ENCODE measurements around the gene IFNL2. TPM values are rescaled to one million over a fixed set of nuclear protein-coding genes. Genes with fewer than 3 reads are reported as not detected.
A peak's percentile ranks its signal among the peaks of the same experiment; 100 is the strongest.

Gene IFNL2
- total RNA-seq, 1 experiment from 2014 or later = 0.33 TPM

DNA sequence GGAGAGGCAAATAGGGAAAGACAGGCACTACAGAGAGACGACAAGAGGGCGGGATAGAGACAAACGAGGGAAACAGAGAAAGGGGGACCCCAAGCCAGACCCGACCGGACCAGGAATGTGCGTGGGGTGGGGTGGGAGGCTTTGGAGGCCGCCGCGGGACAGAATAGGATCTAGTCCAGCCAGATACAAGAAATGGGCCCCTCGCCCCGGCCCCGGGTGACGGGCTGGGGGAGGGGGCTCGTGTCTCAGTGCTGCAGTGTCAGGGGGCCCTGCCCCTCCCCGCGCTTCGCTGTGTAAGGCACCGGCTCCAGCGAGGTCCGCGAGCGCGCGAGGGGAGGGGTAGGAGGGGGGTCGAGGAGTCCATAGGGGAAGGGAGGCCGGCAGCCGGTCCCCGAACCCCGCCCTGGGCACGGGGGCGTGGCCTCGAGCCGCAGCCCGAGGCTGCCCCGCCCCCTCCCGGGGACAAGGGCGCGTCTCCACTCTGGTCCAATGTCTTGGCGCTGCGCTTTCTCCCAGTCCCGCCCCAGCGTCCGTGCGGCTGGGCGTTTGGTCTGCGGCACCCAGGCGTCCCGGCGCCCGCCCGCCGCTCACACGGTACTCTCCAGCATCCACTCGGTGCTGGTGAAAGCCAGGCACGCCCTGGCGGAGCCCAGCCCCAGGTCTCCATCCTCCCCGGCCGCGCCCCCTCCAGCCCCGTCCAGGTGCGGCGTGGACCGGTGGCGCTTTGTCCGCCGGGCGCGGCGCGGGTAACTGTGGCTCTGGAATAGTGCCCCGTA is 39.0 kb downstream of the IFNL2 start:
- Histone ChIP-seq H3K36me3 (ENCODE audit: control insufficient read depth, insufficient read depth, low read length) (no peaks in the 10 kb centered on the region), H3K4me1 (ENCODE audit: control insufficient read depth, insufficient read depth, low read length) (peaks cover 9% of the 10 kb centered on the region; the same call in 1 of the 2 replicates), H3K27me3 (ENCODE audit: control insufficient read depth, insufficient read depth, low read length) (peaks cover 9% of the 10 kb centered on the region; the same call in 1 of the 2 replicates), H3K4me3 (ENCODE audit: low read depth in 2 of 2, low read length in 2 of 2) (no peak overlapping the region), H3K27ac (ENCODE audit: low read length) (no peak overlapping the region), H3K9me3 (ENCODE audit: control insufficient read depth, insufficient read depth, low read depth, low read length) (no peaks in the 10 kb centered on the region)
- no peak for TF ChIP-seq TCF7L2 (IDR thresholded peaks at IDR 0.05; ENCODE audit: low read depth, low read length)
- TF ChIP-seq REST (IDR thresholded peaks at IDR 0.05; ENCODE audit: insufficient read depth in 1 of 2, low read depth in 2 of 2, low read length in 1 of 2) = no peak
- no peak for TF ChIP-seq POLR2AphosphoS5 (IDR thresholded peaks at IDR 0.05; ENCODE audit: low read depth, low read length)
- TF ChIP-seq SIN3A (IDR thresholded peaks at IDR 0.05; ENCODE audit: borderline replicate concordance, insufficient read depth, low read depth, low read length) = no peak
- TF ChIP-seq CTCF (IDR thresholded peaks at IDR 0.05) = no peak
- peak; percentile 2; the same call in 1 of the 2 replicates for ATAC-seq
- in situ Hi-C loops (cut with HindIII; ENCODE audit: low pct_unique_long_range_greater_than_20kb, low sequenced_read_pairs) (no loop called here), intact Hi-C loops (cut with micrococcal nuclease; ENCODE audit: unreplicated experiment) (no loop called here)
- ChIA-PET POLR2A (interaction anchor here (0.6 kb wide), 1 partner anchor 232 kb away, joined by 7 read pairs; no protein-coding TSS in a partner anchor), CTCF (interaction anchor here (1.6 to 4.2 kb wide), 2 partner anchors 20 to 91 kb away, joined by 4 to 27 read pairs; no protein-coding TSS in a partner anchor)
- no peak for DNase-seq (ENCODE audit: low read depth, low spot score)
- BruUV-seq (replicated peaks) = no TSS peak

GRCh38 chr19:39307822-39308530 is 39.8 kb downstream of the IFNL2 start:
- ATAC-seq (no peak), DNase-seq (ENCODE audit: low read depth, low spot score) (no peak)
- intact Hi-C loops (cut with micrococcal nuclease; ENCODE audit: unreplicated experiment) (no loop called here), in situ Hi-C loops (cut with HindIII; ENCODE audit: low pct_unique_long_range_greater_than_20kb, low sequenced_read_pairs) (no loop called here)
- Histone ChIP-seq H3K27ac (ENCODE audit: low read length) (no peak overlapping the region), H3K4me3 (ENCODE audit: low read depth in 2 of 2, low read length in 2 of 2) (no peak overlapping the region), H3K4me1 (ENCODE audit: control insufficient read depth, insufficient read depth, low read length) (peaks cover 9% of the 10 kb centered on the region; the same call in 1 of the 2 replicates), H3K9me3 (ENCODE audit: control insufficient read depth, insufficient read depth, low read depth, low read length) (no peaks in the 10 kb centered on the region), H3K27me3 (ENCODE audit: control insufficient read depth, insufficient read depth, low read length) (peaks cover 9% of the 10 kb centered on the region; the same call in 1 of the 2 replicates), H3K36me3 (ENCODE audit: control insufficient read depth, insufficient read depth, low read length) (no peaks in the 10 kb centered on the region)
- BruUV-seq (replicated peaks) = no TSS peak
- ChIA-PET POLR2A (interaction anchor here (0.6 kb wide), 1 partner anchor 231 kb away, joined by 7 read pairs; no protein-coding TSS in a partner anchor), CTCF (interaction anchor here (0.6 to 1.6 kb wide), 3 partner anchors 20 to 104 kb away, joined by 3 to 15 read pairs (median 4); partner anchors contain the start of gene PLEKHG2)
- TF ChIP-seq POLR2AphosphoS5 (IDR thresholded peaks at IDR 0.05; ENCODE audit: low read depth, low read length) (no peak), REST (IDR thresholded peaks at IDR 0.05; ENCODE audit: insufficient read depth in 1 of 2, low read depth in 2 of 2, low read length in 1 of 2) (no peak), CTCF (IDR thresholded peaks at IDR 0.05) (no peak)
